Amniotic epithelial cell (primary cell): ENCODE data around the gene GOLGA2.
A peak's percentile ranks its signal among the peaks of the same experiment; 100 is the strongest.

Experiments used
- DNase-seq: peaks from one replicate; pipeline ENCODE4 v3.0.0-alpha.2; 2010; ENCODE audit warnings: low read depth

Gene GOLGA2

GRCh38 chr9:128257907-128258306 is 17.9 kb downstream of the GOLGA2 start:
- DNase-seq: no peak

- no peak for DNase-seq
These were observed 18.6 kb downstream of the GOLGA2 start for GRCh38 chr9:128257086-128257825.

- peak; percentile 24 for DNase-seq
These were observed 20.7 kb downstream of the GOLGA2 start for GRCh38 chr9:128254855-128255759.

GRCh38 chr9:128254362-128254761 is 21.4 kb downstream of the GOLGA2 start:
- DNase-seq: no peak

GRCh38 chr9:128253991-128254346 is 21.8 kb downstream of the GOLGA2 start:
- no peak for DNase-seq

- no peak for DNase-seq
These were observed 22.4 kb downstream of the GOLGA2 start for GRCh38 chr9:128253140-128253990.

GRCh38 chr9:128252317-128253139 is 23.3 kb downstream of the GOLGA2 start:
- no peak for DNase-seq

GRCh38 chr9:128251732-128252100 is 24.1 kb downstream of the GOLGA2 start:
- DNase-seq: peak; percentile 20

- DNase-seq: no peak
These were observed 24.7 kb downstream of the GOLGA2 start for GRCh38 chr9:128250839-128251731.

GRCh38 chr9:128249908-128250838 is 25.6 kb downstream of the GOLGA2 start:
- DNase-seq: peak; percentile 71

GRCh38 chr9:128249558-128249907 is 26.3 kb downstream of the GOLGA2 start:
- no peak for DNase-seq

- DNase-seq: no peak
These were observed 28.5 kb downstream of the GOLGA2 start for GRCh38 chr9:128247226-128247803.

- DNase-seq: no peak
These were observed 29.3 kb downstream of the GOLGA2 start for GRCh38 chr9:128246471-128246870.

- peak; percentile 36 for DNase-seq
These were observed 30.2 kb downstream of the GOLGA2 start for GRCh38 chr9:128245421-128246151.

GRCh38 chr9:128244837-128245231 is 31.0 kb downstream of the GOLGA2 start:
- peak; percentile 58 for DNase-seq

- DNase-seq: no peak
These were observed 31.5 kb downstream of the GOLGA2 start for GRCh38 chr9:128244091-128244836.

- no peak for DNase-seq
These were observed 32.4 kb downstream of the GOLGA2 start for GRCh38 chr9:128243215-128244018.
